HepG2 (cell line): ENCODE measurements around the gene ARF6. TPM values are rescaled to one million over a fixed set of nuclear protein-coding genes. Genes with fewer than 3 reads are reported as not detected.

Experiments
- CSRNP1 ChIP-seq: sonication (generic); formaldehyde crosslinking; IDR thresholded peaks from 2 replicates; pipeline ENCODE4 v1.8.1; 2023; ENCODE audit warnings: mild to moderate bottlenecking, missing genetic modification reagents
- CTCF ChIP-seq: sonication (generic); formaldehyde crosslinking; IDR thresholded peaks from 2 replicates; pipeline ENCODE4 v1.5.0; 2020; ENCODE audit warnings: mild to moderate bottlenecking, missing genetic modification reagents, moderate library complexity
- GABPB1 ChIP-seq: IDR thresholded peaks from 2 replicates; pipeline ENCODE4 v1.6.1; 2016; ENCODE audit warnings: mild to moderate bottlenecking, missing genetic modification reagents, moderate library complexity, missing compliant biosample characterization
- HMG20B ChIP-seq: conservative IDR thresholded peaks from 2 replicates; pipeline ENCODE4 v1.6.1; 2016; ENCODE audit warnings: missing genetic modification reagents, missing compliant biosample characterization
- HOXA7 ChIP-seq: sonication (generic); formaldehyde crosslinking; IDR thresholded peaks from 2 replicates; pipeline ENCODE4 v1.8.1; 2022; ENCODE audit warnings: mild to moderate bottlenecking, missing genetic modification reagents, moderate library complexity
- IKZF5 ChIP-seq: IDR thresholded peaks from 2 replicates; pipeline ENCODE4 v1.6.1; 2018; ENCODE audit warnings: missing genetic modification reagents, mild to moderate bottlenecking, missing compliant biosample characterization
- NCOR1 ChIP-seq: fragments of 200-600 bp; sonication (generic); IDR thresholded peaks from 2 replicates; pipeline ENCODE4 v1.7.0; 2017; ENCODE audit warnings: antibody characterized with exemption, low read length, borderline replicate concordance
- NKX3-1 ChIP-seq: sonication (generic); formaldehyde crosslinking; IDR thresholded peaks from 2 replicates; pipeline ENCODE4 v1.5.0; 2020; ENCODE audit warnings: missing genetic modification reagents
- PATZ1 ChIP-seq: sonication (generic); formaldehyde crosslinking; IDR thresholded peaks from 2 replicates; pipeline ENCODE4 v1.4.0; 2020; ENCODE audit warnings: missing genetic modification reagents
- PBX3 ChIP-seq: sonication (generic); formaldehyde crosslinking; IDR thresholded peaks from 2 replicates; pipeline ENCODE4 v1.8.1; 2023; ENCODE audit warnings: missing genetic modification reagents, inconsistent platforms, borderline replicate concordance
- YY1 ChIP-seq: IDR thresholded peaks from 2 replicates; pipeline ENCODE4 v1.6.1; 2011; ENCODE audit warnings: low read length, low read depth, moderate library complexity, mild to moderate bottlenecking; ENCODE audit not compliant: insufficient read depth, insufficient replicate concordance
- ZFP36L1 ChIP-seq: sonication (generic); formaldehyde crosslinking; IDR thresholded peaks from 2 replicates; pipeline ENCODE4 v1.8.0; 2022; ENCODE audit warnings: mild to moderate bottlenecking, missing genetic modification reagents, moderate library complexity
- ZFP82 ChIP-seq: sonication (generic); formaldehyde crosslinking; IDR thresholded peaks from 2 replicates; pipeline ENCODE4 v1.5.1; 2020; ENCODE audit warnings: mild to moderate bottlenecking, missing genetic modification reagents, borderline replicate concordance
- ZMYM2 ChIP-seq: sonication (generic); formaldehyde crosslinking; IDR thresholded peaks from 2 replicates; pipeline ENCODE4 v1.8.0; 2022; ENCODE audit warnings: mild to moderate bottlenecking, missing genetic modification reagents
- ZNF224 ChIP-seq: sonication (generic); formaldehyde crosslinking; IDR thresholded peaks from 2 replicates; pipeline ENCODE4 v1.5.0; 2020; ENCODE audit warnings: mild to moderate bottlenecking, missing genetic modification reagents
- ZNF225 ChIP-seq: sonication (generic); formaldehyde crosslinking; IDR thresholded peaks from 2 replicates; pipeline ENCODE4 v1.4.0; 2020; ENCODE audit warnings: mild to moderate bottlenecking, missing genetic modification reagents
- ZSCAN20 ChIP-seq: sonication (generic); formaldehyde crosslinking; IDR thresholded peaks from 2 replicates; pipeline ENCODE4 v1.4.0; 2020; ENCODE audit warnings: missing genetic modification reagents, mild to moderate bottlenecking, borderline replicate concordance
- polyA plus RNA-seq, 8 experiments: library from polyadenylated mRNA; depleted of rRNA in 3 of 8; stranded (reverse) in 7 of 8; unstranded in 1 of 8; fragments of >200 nt; fragmentation: Illumina TruSeq in 4 of 8; extraction: Trizol in 4 of 8; gene quantifications; 2 replicates each; pipeline versions ENCODE4 v1.2.1 to v1.2.3, GENCODE V29; 2011 to 2016; ENCODE audit warnings: low read depth in 4 of 8, missing spikeins in 1 of 8, mixed read lengths in 1 of 8; ENCODE audit not compliant: insufficient read depth in 1 of 8
- total RNA-seq, 5 experiments: library from RNA; depleted of rRNA; stranded (reverse); fragments of >200 nt; fragmentation: Illumina TruSeq; extraction: Trizol; gene quantifications; 2 replicates each; pipeline ENCODE4 v1.2.3, GENCODE V29; 2016; ENCODE audit warnings: low read depth in 1 of 5
- TF ChIP-seq, protein P1 (sequence below): sonication (generic); formaldehyde crosslinking; IDR thresholded peaks from 2 replicates; pipeline ENCODE4 v1.4.0; 2020; ENCODE audit warnings: missing genetic modification reagents; ENCODE audit errors: not compliant biosample characterization

The ARF6 gene
- total and polyA plus RNA-seq, 2 of the 13 experiments (the other 11 are each of a cell fraction or from before 2014, with no cell fraction given): 12.7 to 31.9 TPM

GRCh38 chr14:49852301-49853157, 40.4 kb upstream of the ARF6 start, which contains the start of gene NEMF (continued):
- TF ChIP-seq CSRNP1 (0 out of 2 replicates have a peak, but pooled peaks have one; percentile 73), YY1 (peak; percentile 76), PBX3 (CRISPR knock-in tag) (no peak), HOXA7 (no peak), ZNF225 (CRISPR knock-in tag) (peak; percentile 73), ZFP82 (CRISPR knock-in tag) (peak; percentile 84), CTCF (CRISPR knock-in tag) (peak; percentile 83), NCOR1 (peak; percentile 56; the same call in 1 of the 2 replicates), GABPB1 (CRISPR knock-in tag) (peak; percentile 83), ZNF224 (CRISPR knock-in tag) (peak; percentile 83), IKZF5 (CRISPR knock-in tag) (peak; percentile 55; the same call in 1 of the 2 replicates), NKX3-1 (peak; percentile 40; the same call in 1 of the 2 replicates), ZMYM2 (peak; percentile 80; the same call in 1 of the 2 replicates), ZFP36L1 (CRISPR knock-in tag) (no peak), PATZ1 (CRISPR knock-in tag) (peak; percentile 76), HMG20B (CRISPR knock-in tag) (peak; percentile 61; the same call in 1 of the 2 replicates), ZSCAN20 (CRISPR knock-in tag) (no peak)
- TF ChIP-seq, protein P1, sequence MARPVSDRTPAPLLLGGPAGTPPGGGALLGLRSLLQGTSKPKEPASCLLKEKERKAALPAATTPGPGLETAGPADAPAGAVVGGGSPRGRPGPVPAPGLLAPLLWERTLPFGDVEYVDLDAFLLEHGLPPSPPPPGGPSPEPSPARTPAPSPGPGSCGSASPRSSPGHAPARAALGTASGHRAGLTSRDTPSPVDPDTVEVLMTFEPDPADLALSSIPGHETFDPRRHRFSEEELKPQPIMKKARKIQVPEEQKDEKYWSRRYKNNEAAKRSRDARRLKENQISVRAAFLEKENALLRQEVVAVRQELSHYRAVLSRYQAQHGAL (CRISPR knock-in tag): no peak
